SK-MEL-5 (cell line): ENCODE results near the gene SIAE. TPM values are rescaled to one million over a fixed set of nuclear protein-coding genes. Genes with fewer than 3 reads are reported as not detected.

Experiments
- DNase-seq: peaks from one replicate; pipeline ENCODE4 v3.0.0-alpha.2; 2016; ENCODE audit warnings: low read depth, low spot score
- in situ Hi-C: cut with HindIII; loops from 2 replicates; pipeline ENCODE4 v1.10.0; 2016; ENCODE audit warnings: low sequenced_read_pairs, high pct_unique_total_duplicates, low pct_unique_long_range_greater_than_20kb
- total RNA-seq: library from RNA; depleted of rRNA; stranded (reverse); fragments of >200 nt; shearing (Covaris generic); gene quantifications from 2 replicates; pipeline ENCODE4 v1.2.3, GENCODE V29; 2014

SIAE gene
- total RNA-seq, 1 experiment from 2014 or later = 27.9 TPM

- in situ Hi-C loops = no loop called here
- no peak for DNase-seq
Observed at GRCh38 chr11:124672536-124673215, 863 bp downstream of the SIAE start.

GRCh38 chr11:124670732-124671131 lies 2.8 kb downstream of the SIAE start:
- in situ Hi-C loops = no loop called here
- no peak for DNase-seq

- in situ Hi-C loops = no loop called here
- DNase-seq = peak; percentile 53
Observed at GRCh38 chr11:124669193-124669592, 4.3 kb downstream of the SIAE start.

GRCh38 chr11:124667601-124668000 lies 5.9 kb downstream of the SIAE start:
- in situ Hi-C loops = no loop called here
- no peak for DNase-seq

- no peak for DNase-seq
- in situ Hi-C loops = no loop called here
Observed at GRCh38 chr11:124663861-124664260, 9.7 kb downstream of the SIAE start.

GRCh38 chr11:124662106-124662505 lies 11.4 kb downstream of the SIAE start:
- in situ Hi-C loops = no loop called here

GRCh38 chr11:124661553-124661952 lies 12.0 kb downstream of the SIAE start:
- in situ Hi-C loops = no loop called here

More at GRCh38 chr11:124662106-124662505, 11.4 kb downstream of the SIAE start:
- DNase-seq = no peak

GRCh38 chr11:124658986-124659385 lies 14.6 kb downstream of the SIAE start:
- DNase-seq = no peak
- in situ Hi-C loops = no loop called here

More at GRCh38 chr11:124661553-124661952, 12.0 kb downstream of the SIAE start:
- no peak for DNase-seq

- in situ Hi-C loops = no loop called here
- no peak for DNase-seq
Observed at GRCh38 chr11:124658501-124658900, 15.0 kb downstream of the SIAE start.

GRCh38 chr11:124657904-124658303 lies 15.6 kb downstream of the SIAE start:
- in situ Hi-C loops = no loop called here

GRCh38 chr11:124656774-124657630 lies 16.5 kb downstream of the SIAE start:
- DNase-seq = no peak
- in situ Hi-C loops = no loop called here

More at GRCh38 chr11:124657904-124658303, 15.6 kb downstream of the SIAE start:
- DNase-seq = no peak

- no peak for DNase-seq
- in situ Hi-C loops = no loop called here
Observed at GRCh38 chr11:124648610-124649009, 24.9 kb downstream of the SIAE start.

- DNase-seq = no peak
- in situ Hi-C loops = no loop called here
Observed at GRCh38 chr11:124646148-124646547, 27.4 kb downstream of the SIAE start.

- DNase-seq = peak; percentile 65
Observed at GRCh38 chr11:124644426-124645280, 28.9 kb downstream of the SIAE start.

GRCh38 chr11:124643605-124644425 lies 29.7 kb downstream of the SIAE start:
- no peak for DNase-seq
- in situ Hi-C loops = no loop called here

More at GRCh38 chr11:124644426-124645280, 28.9 kb downstream of the SIAE start:
- in situ Hi-C loops = no loop called here

- no peak for DNase-seq
- in situ Hi-C loops = no loop called here
Observed at GRCh38 chr11:124643042-124643604, 30.4 kb downstream of the SIAE start.

GRCh38 chr11:124642628-124643027 lies 30.9 kb downstream of the SIAE start:
- no peak for DNase-seq
- in situ Hi-C loops = no loop called here
